ENCODE results near the gene MYH10. TPM values are rescaled to one million over a fixed set of nuclear protein-coding genes. Genes with fewer than 3 reads are reported as not detected.

Gene MYH10
- total and polyA plus RNA-seq, 8 donors, result 1.8 to 104 (median 11.2) TPM

- H3K27me3 ChIP-seq, result no peaks in the 10 kb centered on the region
- intact Hi-C loops (cut with DNase I; ENCODE audit: low total_unique reads), result no loop called here
- no peak for DNase-seq
- WGBS, 5 donors, result 87 to 97% (median 93%) methylated on average over 1 of the region's 1 CpG
- H3K27ac ChIP-seq, result no peak overlapping the region
- H3K4me1 ChIP-seq, result peaks cover 0 to 16% (median 0%) of the 10 kb centered on the region in 4 donors
- no peaks in the 10 kb centered on the region for H3K36me3 ChIP-seq
- TF ChIP-seq EP300 (IDR thresholded peaks at IDR 0.05) (no peak), POLR2AphosphoS5 (IDR thresholded peaks at IDR 0.05) (no peak), CTCF (IDR thresholded peaks at IDR 0.05) (no peak), POLR2A (IDR thresholded peaks at IDR 0.05) (no peak)
- no peaks in the 10 kb centered on the region for H3K9me3 ChIP-seq
- H3K4me3 ChIP-seq, result no peak overlapping the region
Measured at GRCh38 chr17:8593830-8594229, 36.7 kb downstream of the MYH10 start.

GRCh38 chr17:8593276-8593675 is 37.2 kb downstream of the MYH10 start:
- H3K4me1 ChIP-seq, result peaks cover 0 to 21% (median 0%) of the 10 kb centered on the region in 4 donors
- H3K36me3 ChIP-seq, result no peaks in the 10 kb centered on the region
- no peak overlapping the region for H3K4me3 ChIP-seq
- intact Hi-C loops (cut with DNase I; ENCODE audit: low total_unique reads), result no loop called here
- H3K27ac ChIP-seq, result no peak overlapping the region
- TF ChIP-seq EP300 (IDR thresholded peaks at IDR 0.05), result no peak
- TF ChIP-seq CTCF (IDR thresholded peaks at IDR 0.05), result no peak
- TF ChIP-seq POLR2A (IDR thresholded peaks at IDR 0.05), result no peak
- TF ChIP-seq POLR2AphosphoS5 (IDR thresholded peaks at IDR 0.05), result no peak
- WGBS, 5 donors, result 89 to 97% (median 95%) methylated on average over 2 of the region's 2 CpGs
- H3K27me3 ChIP-seq, result no peaks in the 10 kb centered on the region
- DNase-seq, result no peak
- no peaks in the 10 kb centered on the region for H3K9me3 ChIP-seq

GRCh38 chr17:8588877-8589554 is 41.5 kb downstream of the MYH10 start:
- DNase-seq, result no peak
- Histone ChIP-seq H3K4me3 (no peak overlapping the region), H3K4me1 (peaks cover 0 to 21% (median 0%) of the 10 kb centered on the region in 4 donors), H3K9me3 (no peaks in the 10 kb centered on the region), H3K36me3 (no peaks in the 10 kb centered on the region), H3K27me3 (no peaks in the 10 kb centered on the region), H3K27ac (no peak overlapping the region)
- WGBS, 5 donors, result 28 to 53% (median 40%) methylated on average over 8 of the region's 8 CpGs
- TF ChIP-seq CTCF (IDR thresholded peaks at IDR 0.05) (no peak), POLR2A (IDR thresholded peaks at IDR 0.05) (no peak), POLR2AphosphoS5 (IDR thresholded peaks at IDR 0.05) (no peak), EP300 (IDR thresholded peaks at IDR 0.05) (no peak)
- intact Hi-C loops (cut with DNase I; ENCODE audit: low total_unique reads), result no loop called here

- no peaks in the 10 kb centered on the region for H3K27me3 ChIP-seq
- 79 to 88% (median 84%) methylated on average over 4 of the region's 4 CpGs for WGBS, 5 donors
- H3K4me1 ChIP-seq, result peaks cover 0 to 21% (median 0%) of the 10 kb centered on the region in 4 donors
- H3K36me3 ChIP-seq, result no peaks in the 10 kb centered on the region
- no peak for TF ChIP-seq EP300 (IDR thresholded peaks at IDR 0.05)
- no peak overlapping the region for H3K27ac ChIP-seq
- H3K9me3 ChIP-seq, result no peaks in the 10 kb centered on the region
- intact Hi-C loops (cut with DNase I; ENCODE audit: low total_unique reads), result no loop called here
- no peak for DNase-seq
- no peak overlapping the region for H3K4me3 ChIP-seq
Measured at GRCh38 chr17:8586766-8587165, 43.8 kb downstream of the MYH10 start.

- TF ChIP-seq EP300 (IDR thresholded peaks at IDR 0.05) (no peak), CTCF (IDR thresholded peaks at IDR 0.05) (no peak), POLR2A (IDR thresholded peaks at IDR 0.05) (no peak), POLR2AphosphoS5 (IDR thresholded peaks at IDR 0.05) (no peak)
Measured at GRCh38 chr17:8585911-8586310, 44.6 kb downstream of the MYH10 start.

More at GRCh38 chr17:8585911-8586310, 44.6 kb downstream of the MYH10 start:
- H3K4me1 ChIP-seq, result peaks cover 0 to 21% (median 0%) of the 10 kb centered on the region in 4 donors
- H3K36me3 ChIP-seq, result no peaks in the 10 kb centered on the region
- DNase-seq, result no peak
- no peak overlapping the region for H3K27ac ChIP-seq
- WGBS, 5 donors, result 73 to 91% (median 87%) methylated on average over 1 of the region's 1 CpG
- no peaks in the 10 kb centered on the region for H3K27me3 ChIP-seq
- no peaks in the 10 kb centered on the region for H3K9me3 ChIP-seq
- H3K4me3 ChIP-seq, result no peak overlapping the region
- intact Hi-C loops (cut with DNase I; ENCODE audit: low total_unique reads), result no loop called here

Data from stomach (tissue), 9 donors.